NCI-H2029 (cell line): ENCODE measurements around the gene EVX1.

Experiments
- DNase-seq: peaks from one replicate; lab custom pipeline; 2025; lab: John Stamatoyannopoulos, UW

EVX1 gene

DNA sequence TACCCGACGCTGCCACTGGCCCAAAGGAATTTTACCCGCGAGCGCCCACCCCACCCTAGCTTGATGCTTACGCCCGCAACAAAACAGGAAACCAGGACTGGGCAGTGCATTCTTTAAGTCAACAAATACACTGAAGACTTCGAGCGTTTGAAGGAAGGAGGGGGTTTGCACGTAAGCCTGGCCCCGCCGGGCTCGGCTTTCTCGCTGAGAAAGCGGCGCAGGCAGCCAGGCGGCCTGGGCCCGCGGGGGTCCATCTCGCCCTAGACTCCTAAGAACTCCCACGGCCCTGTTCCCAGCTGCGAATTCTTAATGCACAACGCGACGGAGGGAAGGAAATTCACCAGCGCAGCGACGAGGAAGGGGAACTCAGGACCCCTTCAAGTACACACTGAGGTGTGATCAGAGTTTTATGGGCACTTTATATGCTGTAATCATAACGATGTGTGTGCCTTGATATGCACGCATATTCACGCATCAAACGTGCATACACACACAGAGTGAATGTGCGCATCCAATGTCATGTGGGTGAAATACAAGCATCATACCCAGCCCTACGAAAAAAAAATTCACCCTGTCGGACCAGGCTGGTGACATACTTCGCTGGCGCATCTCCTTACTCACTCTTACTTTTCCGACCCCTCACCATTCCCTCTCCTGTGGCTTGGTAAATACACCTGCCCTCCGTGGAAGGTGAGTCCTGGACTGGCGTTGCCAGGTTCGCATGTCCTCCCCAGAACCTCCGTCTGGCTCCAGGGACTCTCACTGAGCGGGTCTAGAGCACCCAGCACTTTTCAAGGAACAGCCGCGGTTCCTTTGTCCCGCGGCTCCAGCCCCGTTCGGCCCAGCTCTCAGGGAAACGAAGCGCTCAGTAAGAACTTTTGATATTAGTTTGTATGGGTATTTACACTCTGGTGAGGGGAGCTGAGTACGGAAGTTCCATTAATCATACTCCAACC lies 37.0 kb upstream of the EVX1 start:
- DNase-seq, result no peak

DNA sequence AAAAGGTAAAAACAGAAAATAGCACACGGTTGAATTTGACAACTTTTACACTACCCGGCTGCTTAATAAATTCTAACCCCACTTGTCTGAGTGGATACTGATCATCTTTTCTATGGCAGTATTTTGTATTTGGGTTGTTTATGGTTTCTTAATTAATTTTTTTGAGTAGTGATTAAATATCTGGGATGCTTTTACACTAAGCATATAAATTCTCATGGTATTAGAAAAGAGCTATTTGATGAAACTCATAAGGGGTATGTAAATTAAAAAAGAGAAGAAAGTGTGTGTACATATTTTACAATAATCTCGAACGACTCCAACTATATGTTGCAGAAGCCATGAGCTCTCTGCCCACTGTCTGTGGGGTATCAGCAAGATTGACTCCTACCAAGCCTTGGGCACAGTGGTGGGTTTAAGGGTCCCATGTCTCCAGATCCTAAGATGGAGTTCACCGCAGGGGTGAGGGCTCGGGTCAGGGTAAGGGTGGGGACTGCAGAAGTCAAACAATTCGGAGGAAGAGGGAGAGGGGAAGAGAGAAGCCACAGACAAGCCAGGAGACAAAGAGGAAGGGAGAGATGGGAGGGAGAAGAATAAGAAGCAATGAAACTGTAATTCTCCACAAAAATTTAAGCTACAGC lies 35.1 kb upstream of the EVX1 start:
- no peak for DNase-seq

DNA sequence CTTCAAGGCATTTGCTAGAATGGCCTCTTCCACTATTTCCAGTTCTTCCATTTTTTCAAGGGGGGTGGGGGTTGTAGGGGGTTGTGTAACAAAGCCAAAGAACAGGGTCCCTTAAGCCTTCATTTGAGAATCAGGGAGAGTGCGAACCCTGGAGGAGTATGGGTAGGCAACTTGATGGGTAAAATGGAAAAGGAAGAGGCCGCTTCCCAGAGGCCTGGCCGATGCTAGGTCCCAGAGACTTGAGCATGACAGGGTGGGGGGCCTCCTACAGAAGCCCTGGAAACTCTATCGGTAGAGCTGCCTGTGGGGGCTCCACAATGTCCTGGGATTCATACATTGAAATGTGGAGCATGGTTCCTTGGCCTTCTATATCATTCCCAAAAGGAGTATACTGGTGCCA lies 33.6 kb upstream of the EVX1 start:
- DNase-seq, result no peak

DNA sequence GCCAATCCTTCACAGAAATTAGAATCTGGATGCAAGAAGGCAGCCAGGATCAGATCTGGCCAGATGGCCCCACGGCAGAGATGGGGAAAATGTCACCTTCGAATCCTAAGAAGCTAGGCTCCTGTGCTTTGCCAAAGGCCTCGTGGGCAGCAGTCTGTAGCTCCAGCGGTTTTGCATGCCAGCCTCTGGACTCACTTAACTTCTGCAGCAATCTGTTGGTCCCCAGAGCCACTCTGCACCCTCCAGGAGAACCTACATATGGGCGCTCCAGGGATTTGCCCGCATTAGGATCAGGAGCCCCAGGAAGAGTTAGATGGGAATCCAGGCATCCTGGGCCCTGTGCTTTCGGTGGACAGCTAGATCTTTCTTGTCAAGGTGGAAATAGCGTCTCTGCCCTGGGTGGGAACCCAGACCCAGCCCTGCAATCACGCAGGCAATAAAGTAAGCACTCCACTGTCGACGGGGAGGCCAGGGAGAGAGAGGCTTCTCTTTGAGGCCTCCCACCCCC lies 32.6 kb upstream of the EVX1 start:
- DNase-seq, result no peak

DNA sequence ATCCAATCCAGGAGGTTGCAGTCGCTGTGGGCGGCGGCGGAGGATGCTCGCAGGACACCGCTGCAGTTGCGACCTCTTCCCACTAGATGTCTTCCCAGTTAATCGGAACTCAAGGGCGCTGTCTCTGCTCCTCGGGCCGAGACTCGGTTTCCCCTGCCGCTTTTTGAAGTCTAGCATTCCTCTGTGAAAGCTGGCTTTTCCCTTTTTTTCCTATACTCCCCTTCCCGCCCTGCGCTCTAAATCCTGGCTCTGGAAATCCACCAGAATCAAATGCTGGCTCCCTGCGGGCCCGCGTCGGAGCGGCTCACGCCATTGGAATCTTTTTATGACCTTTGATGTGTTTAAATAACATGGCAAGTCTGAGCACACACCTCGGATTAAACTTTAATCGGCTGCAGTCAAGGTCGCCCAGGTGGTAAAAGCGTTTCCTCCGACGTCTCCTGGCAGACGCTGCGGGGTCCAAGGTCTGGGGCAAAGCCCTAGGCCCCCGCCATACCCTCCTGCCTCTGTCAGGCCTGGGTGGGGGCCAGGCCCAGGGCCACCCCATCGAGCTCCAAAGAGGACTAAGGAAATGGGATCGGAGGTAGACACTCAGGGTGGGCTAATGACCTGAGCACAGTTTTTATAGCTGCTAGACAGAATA lies 32.0 kb upstream of the EVX1 start:
- no peak for DNase-seq

DNA sequence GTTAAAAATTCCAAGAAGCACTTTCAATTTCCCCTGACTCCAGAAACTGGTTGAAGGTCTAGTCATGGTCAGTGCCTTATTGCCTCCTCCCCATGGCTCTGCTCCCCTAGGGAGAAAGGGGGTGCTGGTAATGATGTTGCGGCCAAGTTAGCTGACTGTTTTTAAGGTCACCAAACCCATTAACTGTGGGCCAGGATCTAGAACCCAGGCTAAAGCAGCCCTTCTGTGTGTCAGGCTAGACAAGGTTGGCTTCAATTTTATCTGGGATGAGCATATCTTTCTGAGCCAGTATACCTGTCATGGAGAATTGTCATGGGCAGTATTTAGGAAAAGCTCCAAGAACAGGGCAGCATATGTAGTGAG lies 31.5 kb upstream of the EVX1 start:
- DNase-seq, result no peak

DNA sequence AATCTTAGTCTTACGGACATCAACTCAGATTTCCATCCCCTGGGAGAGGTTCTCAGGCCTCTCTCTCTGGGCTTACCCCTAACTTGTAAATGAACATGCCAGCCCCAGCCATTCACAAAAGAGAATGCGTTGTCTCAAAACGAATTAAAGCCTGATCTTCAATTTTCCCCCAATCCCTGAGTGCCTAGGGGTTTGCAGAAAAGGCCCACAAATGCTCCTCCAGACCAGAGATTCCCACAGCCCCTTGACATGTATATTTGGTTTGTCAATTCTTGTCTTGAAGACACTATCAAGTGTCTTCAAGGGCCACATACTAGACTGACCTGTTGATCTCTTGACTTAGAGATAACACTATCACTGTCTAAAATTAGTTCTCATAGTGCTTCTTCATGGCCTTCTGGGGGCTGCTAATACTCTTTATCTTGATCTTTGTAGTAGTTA lies 30.8 kb upstream of the EVX1 start:
- no peak for DNase-seq

DNA sequence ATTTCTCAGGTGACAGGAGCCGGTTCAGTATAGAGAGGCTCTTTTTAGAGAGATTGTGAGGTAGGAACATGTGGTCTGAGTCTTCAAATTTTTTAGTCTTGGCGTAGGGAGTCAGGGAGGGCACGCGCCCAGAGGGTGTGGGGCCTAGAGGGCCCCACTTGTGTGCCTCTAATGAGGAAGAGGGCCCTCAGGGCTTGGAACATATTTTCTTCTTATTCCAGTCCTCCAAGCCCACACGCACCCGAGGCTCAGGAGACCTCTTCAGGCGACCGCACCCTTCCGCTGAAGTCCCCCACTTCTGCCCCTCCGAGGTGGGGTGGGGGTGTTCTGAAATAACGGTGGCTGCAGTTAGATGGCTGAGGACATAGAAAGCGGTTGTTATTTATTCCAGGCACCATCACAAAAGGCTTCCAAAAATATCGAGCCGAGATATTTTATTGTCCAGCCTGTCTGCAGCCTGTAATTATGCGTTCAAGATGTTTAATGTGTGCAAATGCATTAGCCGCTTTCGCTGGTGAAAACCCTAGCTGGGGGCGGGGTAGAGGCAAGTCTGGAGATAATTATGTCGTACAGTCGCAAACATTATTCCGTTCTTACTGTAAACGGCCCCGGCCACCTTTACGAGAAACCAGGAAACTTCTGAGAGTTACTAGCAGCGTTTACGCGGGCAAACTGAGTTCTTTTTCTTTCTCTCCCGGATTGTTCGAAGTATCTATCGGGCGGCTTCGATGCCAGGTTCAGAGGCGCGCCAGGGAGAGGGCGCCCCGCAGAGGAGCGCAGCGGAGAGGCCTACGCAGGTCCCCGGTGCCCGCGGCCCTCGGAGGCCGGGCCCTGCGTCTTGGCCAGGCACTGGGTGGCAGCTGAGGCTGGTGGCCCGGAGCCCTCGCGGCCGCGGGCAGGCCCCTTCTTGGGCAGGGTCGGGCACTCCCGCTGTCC lies 29.8 kb upstream of the EVX1 start:
- DNase-seq, result no peak

DNA sequence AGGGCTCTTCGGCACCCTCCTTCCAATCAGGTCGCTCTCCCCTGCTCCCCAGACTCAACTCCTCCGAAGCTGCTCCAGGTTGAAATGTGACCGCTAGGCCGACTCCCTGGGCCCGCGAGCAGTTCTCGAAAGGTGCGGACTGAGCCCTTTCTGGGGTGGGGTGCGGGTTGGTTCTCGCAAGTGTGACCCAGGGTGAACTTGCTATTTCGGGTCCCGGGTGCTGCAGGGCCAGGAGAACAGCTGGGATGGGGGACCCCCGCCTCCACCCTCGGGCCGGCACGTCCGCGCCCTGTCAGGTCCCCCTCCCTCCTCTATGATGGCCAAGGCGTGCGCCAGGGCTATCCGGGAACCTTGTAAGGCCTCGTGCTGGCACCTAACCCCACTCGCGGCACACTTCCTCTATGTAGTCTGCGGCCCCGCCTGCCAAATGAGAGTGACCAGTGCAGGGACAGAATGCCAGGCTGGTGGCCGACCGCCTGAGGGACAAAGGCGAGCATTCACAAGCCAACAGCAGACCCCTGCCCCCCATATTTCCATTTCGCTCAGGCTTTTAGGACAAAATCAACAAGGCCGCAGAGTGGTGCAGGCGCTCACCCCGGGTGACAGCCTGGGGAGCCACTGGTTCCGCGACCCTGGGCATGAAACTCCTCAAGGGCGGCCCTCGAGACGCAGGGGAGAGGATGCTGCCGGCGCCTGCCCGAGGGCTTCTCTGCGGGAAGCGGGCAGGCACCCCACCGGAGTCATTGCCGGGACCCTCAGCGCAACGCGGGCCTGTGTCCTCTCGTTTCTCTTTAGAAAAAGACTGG lies 29.0 kb upstream of the EVX1 start:
- DNase-seq, result no peak

DNA sequence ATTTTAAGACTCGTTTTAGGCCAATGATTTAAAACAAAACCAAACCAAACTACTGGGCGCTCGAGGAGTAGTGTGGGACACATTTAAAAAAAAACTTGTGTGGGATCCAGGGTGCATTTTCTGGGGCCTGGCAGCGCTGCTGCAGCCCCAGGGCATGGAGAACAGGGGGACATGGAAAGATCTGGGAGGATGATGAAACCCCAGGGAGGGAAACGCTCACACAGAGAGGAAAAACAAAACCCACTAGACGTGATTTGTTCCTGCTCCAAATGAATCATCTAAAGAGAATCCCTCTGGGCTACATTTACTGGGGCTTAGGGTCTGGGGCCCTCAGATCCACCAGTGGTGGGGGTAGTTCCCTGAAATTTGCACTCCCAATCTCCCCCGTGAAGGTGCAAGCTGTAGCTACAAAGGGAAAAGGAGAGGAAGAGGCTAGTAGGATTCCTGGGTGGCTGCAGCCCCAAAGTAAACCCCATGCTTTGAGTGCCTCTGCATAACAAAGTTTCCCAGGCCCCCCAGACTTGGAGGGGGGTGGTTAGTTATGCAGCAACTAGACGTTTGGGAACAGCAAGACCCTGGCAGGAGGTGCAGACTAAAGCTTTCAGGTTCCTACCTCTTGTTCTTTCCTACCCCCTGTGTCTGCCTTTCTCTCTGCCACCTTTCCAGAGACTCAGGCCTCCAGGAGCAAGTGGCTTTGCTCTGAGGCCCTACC lies 28.2 kb upstream of the EVX1 start:
- no peak for DNase-seq

DNA sequence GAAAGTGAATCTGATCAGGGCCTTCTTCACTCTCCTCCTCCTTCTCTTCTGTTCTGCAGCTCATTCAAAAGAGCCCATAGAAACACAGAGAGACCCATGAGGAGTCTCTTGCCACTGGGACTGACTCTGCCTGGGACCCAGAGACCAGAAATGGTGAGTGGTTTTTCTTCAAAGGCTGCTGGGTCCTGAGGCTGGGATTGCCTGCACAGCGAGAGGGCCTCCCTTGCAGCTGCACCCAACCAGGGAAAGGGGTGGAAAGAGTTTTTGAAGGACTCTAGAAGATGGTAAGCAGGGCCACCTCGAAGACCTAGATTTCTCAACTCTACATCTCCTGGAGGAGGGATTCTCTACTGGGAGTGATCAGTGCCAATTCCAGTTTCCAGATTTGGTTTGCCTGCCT lies 27.2 kb upstream of the EVX1 start:
- DNase-seq, result no peak

DNA sequence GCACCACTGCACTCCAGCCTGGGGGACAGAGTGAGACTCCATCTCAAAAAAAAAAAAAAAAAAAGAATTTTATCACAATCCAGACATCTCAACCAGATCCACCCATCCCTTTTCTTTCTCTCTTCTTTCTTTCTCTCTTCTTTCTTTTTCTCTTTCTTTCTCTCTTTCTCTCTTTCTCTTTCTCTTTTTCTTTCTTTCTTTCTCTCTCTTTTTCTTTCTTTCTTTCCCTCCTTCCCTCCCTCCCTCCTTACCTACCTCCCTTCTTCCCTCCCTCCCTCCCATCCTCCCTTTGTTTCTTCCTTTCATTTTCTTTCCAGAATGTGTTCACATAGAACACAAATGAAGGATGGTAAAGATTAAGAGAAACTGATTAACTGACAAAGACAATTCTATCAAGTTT lies 24.7 kb upstream of the EVX1 start:
- no peak for DNase-seq

DNA sequence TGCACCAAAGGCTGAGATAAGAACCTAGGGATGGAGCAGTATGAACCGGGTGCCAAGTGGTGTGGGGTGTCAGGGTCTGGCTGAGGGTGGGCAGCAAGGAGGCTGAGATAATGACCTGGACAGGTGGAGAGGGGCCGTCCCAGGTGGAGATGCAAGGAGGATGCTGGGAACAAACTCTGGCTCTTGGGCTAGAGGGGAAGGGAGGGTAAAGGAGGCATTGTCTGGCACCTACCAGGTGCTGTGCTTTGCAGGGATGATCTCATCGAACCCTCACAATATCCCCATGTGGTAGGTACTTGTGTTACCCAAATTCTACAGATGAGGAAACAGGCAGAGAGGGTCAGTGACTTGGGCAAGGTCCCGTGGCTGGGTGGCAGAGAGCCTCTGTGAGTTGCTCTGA lies 22.8 kb upstream of the EVX1 start:
- DNase-seq, result no peak

DNA sequence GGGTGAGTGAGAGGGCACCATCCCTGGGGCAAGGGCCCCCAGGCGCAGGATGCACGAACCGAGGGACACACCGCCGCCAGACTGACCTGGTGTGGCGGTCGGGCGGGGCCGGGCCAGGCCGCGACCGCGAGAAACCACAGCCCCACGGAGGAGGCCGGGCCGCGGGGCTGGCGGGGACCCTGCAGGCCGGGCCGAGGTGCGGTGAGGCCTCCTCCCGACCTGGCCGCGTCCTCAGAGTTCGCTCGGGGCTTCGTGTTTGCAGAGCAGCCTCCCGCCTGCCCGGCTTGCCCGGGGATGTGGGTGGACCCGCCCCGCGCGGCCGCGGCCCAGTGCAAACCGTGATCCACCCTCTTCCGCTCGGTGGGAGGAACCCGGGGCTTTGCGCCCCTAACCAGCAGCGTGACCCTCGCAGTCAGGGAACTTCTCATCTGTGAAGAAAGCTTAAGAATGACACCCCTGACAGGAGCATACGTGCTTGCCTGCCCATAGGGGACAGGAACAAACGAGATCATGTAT lies 22.1 kb upstream of the EVX1 start:
- no peak for DNase-seq

DNA sequence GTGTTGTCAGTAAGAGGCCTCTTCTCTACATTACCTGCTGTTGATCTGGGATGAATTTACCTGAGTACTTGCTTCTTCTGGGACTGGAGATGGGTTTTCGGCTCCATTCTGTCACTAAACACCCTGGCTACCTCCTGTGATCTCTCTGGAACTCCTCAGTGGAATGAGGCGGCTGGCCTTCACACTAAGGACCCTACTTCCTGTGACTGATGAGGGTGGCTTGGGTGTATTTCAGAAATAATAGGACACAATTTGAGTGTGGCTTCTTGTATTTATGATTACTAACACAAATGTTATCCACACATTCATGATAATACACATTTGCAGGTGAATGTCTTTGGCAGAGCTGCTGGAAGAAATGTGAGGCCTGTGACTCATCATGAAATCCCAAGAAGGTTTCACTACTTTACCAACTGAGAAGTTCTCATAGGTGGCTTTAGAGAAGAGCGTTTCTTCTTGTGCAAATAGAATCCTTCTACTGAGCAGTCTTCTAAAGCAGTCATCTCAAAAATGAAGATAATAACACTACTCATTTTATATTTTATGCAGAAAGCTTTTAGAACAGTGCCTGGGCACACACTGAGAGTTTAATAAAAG lies 21.3 kb upstream of the EVX1 start:
- DNase-seq, result no peak

DNA sequence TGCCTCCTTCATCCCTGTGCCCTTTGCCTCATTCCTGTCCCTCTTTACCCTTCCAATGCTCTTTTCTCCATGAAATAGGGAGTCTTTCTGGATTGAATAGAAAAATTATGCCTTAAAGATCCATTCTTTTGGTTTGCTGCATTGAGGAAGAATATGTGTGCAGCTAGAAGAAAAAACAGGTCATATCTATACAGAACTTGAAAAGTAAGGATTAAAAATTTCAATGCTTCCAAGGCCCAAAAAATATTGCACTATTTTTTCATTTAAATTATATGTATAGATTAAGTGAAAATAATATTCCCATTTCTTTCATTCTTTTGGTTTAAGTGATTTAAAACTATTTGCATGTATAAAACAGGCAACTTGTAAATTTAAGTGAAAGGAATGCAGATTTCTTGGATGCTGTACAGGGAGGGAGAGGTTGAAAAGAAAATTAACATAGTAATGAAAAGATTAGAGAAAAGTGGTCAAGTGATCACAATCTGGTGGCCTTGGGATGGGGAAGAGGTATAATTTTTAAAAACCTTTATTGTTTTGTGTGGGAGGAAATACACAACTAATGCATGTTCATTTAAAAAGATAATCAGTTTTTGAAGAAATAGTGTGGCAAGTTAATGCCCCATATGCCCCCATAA lies 18.5 kb upstream of the EVX1 start:
- DNase-seq, result no peak

DNA sequence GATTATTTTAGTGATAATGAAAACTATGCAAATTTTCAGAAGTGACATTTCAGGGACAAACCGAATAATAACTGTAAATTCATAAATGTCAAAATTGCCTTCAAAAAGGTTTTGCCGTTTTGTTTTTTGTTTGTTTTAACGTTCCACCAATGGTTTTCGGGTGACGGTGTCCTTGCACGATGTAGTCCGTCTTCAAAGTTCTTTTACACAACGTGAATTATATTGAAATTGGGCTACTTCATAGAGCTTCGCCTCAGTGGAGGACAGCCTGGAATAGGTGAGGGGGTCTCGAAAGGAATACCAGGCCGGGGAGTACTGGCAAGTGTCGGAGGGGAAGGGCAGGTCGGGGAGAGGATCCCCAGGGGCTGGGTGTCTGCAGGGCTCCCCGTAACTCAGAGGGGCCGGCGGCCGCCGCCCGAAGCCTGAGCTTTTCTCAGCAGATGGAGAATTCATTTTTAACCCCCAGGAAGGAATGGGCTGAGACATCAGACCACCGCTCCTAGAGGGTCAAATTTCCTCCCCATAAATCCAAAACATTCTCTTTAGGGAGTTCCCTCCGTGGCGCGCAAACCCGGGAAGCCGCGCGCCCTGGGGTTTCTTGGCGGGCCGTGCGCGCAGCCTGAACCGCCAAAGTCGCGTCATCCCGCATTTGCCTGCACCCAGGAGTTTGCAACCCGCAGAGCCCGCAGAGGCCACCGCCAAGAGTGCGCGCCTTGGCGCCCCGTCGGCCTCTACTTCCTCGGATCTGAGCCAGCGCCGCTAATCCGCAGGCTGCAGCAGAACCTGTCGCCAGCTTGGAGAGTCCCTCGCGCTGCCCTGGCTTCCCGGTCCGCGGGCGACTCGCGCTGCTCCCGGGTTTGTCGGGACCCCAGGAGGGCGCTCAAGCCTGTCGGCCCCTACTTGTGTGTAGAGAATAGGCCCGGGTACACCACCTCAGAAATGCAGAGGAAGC lies 17.3 kb upstream of the EVX1 start:
- no peak for DNase-seq

DNA sequence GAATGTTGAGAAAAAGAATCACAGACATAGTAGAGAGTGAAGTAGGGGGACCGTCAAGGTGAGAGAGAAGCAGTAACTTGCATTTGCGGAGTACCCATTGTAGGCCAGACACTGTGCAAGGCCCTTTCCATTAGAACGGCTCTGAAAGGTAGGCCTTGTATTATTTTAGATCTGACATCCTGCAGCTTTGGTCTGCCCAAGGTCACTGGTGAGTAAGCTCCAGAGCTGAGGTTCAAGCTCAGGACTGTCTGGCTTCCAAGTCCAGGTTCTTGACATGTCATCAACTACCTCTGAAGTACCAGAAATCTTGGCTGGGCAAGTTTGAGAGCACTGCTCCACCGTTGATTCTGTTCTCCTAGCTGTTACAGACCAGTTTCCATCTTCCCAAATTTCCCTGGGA lies 13.2 kb upstream of the EVX1 start:
- no peak for DNase-seq
